ENCODE measurements around the gene ENO2. TPM values are rescaled to one million over a fixed set of nuclear protein-coding genes. Genes with fewer than 3 reads are reported as not detected.
A peak's percentile ranks its signal among the peaks of the same experiment; 100 is the strongest.

Gene ENO2
- total RNA-seq, 1 experiment from 2014 or later: 12.4 TPM

DNA sequence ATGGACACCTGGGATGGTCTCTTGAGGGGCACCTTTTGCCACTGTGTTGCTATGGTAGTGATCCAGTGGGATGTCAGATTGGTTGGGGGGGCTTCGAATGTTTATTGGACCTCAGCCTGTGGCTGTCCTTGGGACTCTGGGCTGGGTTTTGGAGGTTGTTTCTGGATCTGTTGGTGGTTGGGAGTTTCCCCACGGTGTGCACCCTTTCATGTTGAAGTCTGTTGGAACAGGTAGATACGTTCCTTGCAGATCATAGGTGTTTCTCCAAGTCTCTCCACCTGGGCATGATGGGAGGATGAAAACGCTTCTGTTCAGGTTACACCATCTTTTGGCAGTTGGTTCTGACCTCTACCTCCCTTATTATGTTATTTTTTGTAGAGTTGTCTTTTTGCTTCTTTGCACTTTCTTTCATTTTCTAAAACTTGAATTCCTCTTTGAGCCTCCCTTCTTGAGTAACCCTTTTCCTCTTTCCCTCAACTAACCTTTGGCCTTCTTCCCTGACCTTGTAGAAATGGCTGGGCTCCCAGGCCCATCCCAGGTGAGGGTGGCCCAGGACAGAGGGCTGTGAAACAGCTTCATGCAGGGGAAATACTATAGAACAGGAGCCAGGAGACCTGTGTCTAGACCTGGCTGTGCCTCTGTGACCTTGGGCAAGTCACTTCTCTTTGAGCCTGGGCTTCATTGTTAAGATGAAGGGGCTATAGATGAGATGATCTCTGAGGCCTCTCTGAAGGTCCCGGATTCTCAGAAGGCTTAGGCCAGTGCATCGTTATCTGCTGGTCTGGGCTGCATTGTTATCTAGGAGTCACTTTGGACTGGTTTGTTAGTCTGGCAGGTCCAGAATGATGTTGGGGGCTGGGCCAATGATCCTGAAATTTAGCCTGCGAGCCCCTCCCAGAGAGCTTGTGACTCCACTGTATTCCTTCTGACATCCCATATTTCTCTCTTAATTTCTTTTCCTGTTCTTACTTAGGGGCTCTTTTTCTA, 15.4 kb downstream of the ENO2 start:
- DNase-seq (ENCODE audit: extremely low read depth, low read depth): no peak

DNA sequence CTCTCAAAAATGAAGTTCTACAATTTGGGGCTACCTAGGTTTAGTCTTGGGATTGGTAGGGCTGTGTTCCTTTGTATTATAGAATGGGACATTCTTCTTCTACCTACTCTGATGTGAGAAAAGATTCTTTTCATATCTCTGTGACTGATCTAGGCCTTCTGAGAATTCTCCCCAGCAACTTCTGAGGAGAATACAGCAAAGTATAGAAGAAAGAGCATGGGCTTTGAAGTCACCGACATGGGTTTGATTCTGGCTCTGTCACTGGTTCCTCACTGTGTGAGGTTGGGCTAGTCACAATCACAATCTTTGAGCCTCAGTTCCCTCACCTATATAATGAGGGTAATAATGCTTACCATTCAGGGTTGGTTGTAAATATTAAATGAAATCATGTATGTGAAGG, 18.4 kb downstream of the ENO2 start:
- no peak for DNase-seq (ENCODE audit: extremely low read depth, low read depth)

DNA sequence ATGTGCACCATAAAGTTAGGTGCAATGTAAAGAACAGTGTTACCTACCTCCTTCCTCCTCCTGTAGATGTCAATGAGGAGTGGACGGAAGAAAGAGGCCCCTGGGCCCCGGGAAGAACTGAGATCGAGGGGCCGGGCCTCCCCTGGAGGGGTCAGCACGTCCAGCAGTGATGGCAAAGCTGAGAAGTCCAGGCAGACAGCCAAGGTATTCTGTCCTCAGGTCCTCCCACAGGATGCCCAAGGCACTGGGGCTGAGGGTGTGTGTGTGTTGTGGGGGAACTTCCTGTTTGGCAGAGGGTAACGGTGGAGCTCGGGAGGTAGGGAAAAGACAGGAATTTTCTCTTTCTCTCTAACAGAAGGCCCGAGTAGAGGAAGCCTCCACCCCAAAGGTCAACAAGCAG, 19.7 kb downstream of the ENO2 start:
- no peak for DNase-seq (ENCODE audit: extremely low read depth, low read depth)

DNA sequence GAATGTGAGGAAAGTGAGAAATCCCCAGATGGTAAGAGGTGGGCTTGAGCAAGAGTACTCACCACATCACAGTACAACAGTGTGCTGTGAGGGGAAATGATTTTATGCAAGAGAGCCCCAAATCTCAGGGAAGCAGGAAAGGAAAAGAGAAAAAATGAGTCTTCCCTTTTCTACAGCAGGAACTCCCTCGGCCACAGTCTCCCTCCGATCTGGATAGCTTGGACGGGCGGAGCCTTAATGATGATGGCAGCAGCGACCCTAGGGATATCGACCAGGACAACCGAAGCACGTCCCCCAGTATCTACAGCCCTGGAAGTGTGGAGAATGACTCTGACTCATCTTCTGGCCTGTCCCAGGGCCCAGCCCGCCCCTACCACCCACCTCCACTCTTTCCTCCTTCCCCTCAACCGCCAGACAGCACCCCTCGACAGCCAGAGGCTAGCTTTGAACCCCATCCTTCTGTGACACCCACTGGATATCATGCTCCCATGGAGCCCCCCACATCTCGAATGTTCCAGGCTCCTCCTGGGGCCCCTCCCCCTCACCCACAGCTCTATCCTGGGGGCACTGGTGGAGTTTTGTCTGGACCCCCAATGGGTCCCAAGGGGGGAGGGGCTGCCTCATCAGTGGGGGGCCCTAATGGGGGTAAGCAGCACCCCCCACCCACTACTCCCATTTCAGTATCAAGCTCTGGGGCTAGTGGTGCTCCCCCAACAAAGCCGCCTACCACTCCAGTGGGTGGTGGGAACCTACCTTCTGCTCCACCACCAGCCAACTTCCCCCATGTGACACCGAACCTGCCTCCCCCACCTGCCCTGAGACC, 21.2 kb downstream of the ENO2 start:
- DNase-seq (ENCODE audit: extremely low read depth, low read depth): no peak

DNA sequence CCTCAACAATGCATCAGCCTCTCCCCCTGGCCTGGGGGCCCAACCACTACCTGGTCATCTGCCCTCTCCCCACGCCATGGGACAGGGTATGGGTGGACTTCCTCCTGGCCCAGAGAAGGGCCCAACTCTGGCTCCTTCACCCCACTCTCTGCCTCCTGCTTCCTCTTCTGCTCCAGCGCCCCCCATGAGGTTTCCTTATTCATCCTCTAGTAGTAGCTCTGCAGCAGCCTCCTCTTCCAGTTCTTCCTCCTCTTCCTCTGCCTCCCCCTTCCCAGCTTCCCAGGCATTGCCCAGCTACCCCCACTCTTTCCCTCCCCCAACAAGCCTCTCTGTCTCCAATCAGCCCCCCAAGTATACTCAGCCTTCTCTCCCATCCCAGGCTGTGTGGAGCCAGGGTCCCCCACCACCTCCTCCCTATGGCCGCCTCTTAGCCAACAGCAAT, 21.8 kb downstream of the ENO2 start:
- no peak for DNase-seq (ENCODE audit: extremely low read depth, low read depth)

DNA sequence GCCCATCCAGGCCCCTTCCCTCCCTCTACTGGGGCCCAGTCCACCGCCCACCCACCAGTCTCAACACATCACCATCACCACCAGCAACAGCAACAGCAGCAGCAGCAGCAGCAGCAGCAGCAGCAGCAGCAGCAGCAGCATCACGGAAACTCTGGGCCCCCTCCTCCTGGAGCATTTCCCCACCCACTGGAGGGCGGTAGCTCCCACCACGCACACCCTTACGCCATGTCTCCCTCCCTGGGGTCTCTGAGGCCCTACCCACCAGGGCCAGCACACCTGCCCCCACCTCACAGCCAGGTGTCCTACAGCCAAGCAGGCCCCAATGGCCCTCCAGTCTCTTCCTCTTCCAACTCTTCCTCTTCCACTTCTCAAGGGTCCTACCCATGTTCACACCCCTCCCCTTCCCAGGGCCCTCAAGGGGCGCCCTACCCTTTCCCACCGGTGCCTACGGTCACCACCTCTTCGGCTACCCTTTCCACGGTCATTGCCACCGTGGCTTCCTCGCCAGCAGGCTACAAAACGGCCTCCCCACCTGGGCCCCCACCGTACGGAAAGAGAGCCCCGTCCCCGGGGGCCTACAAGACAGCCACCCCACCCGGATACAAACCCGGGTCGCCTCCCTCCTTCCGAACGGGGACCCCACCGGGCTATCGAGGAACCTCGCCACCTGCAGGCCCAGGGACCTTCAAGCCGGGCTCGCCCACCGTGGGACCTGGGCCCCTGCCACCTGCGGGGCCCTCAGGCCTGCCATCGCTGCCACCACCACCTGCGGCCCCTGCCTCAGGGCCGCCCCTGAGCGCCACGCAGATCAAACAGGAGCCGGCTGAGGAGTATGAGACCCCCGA, 22.5 kb downstream of the ENO2 start:
- DNase-seq (ENCODE audit: extremely low read depth, low read depth): no peak

DNA sequence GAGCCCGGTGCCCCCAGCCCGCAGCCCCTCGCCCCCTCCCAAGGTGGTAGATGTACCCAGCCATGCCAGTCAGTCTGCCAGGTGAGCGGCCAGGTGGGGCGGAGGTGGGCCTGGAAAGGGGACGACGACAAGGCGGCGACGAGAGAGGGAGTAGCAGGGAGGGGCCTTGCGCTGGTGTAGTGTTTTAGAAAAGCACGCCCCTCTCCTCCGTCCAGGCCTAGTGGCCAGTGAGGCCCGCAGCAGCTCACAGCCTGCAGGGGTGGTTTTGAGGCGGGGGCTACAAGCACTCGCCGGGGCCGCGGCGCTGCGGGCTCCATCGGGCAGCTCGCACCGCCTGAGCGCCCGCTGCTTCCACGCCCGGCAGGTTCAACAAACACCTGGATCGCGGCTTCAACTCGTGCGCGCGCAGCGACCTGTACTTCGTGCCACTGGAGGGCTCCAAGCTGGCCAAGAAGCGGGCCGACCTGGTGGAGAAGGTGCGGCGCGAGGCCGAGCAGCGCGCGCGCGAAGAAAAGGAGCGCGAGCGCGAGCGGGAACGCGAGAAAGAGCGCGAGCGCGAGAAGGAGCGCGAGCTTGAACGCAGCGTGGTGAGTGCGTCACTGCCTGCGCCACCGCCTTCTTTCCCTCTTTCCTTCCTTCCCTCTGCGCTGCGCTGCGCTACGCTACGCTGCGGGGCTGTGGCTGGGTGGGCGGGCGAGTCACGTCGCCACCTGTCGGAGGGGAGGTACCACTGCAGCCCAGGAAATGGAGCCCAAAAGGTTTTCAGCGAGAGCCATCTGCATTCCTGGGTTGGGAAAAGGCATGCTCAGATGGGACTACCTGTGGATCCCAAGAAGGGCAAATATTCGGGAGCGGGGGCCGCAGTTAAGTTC, 23.3 kb downstream of the ENO2 start:
- DNase-seq (ENCODE audit: extremely low read depth, low read depth): peak; percentile 90

DNA sequence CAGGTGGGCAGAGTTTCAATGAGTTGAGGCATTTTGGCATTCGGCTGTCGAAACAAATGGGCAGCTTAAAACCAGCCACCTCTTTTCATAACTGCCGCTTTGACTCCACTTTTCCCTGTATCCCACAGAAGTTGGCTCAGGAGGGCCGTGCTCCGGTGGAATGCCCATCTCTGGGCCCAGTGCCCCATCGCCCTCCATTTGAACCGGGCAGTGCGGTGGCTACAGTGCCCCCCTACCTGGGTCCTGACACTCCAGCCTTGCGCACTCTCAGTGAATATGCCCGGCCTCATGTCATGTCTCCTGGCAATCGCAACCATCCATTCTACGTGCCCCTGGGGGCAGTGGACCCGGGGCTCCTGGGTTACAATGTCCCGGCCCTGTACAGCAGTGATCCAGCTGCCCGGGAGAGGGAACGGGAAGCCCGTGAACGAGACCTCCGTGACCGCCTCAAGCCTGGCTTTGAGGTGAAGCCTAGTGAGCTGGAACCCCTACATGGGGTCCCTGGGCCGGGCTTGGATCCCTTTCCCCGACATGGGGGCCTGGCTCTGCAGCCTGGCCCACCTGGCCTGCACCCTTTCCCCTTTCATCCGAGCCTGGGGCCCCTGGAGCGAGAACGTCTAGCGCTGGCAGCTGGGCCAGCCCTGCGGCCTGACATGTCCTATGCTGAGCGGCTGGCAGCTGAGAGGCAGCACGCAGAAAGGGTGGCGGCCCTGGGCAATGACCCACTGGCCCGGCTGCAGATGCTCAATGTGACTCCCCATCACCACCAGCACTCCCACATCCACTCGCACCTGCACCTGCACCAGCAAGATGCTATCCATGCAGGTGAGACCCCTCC, 24.2 kb downstream of the ENO2 start:
- DNase-seq (ENCODE audit: extremely low read depth, low read depth): no peak

DNA sequence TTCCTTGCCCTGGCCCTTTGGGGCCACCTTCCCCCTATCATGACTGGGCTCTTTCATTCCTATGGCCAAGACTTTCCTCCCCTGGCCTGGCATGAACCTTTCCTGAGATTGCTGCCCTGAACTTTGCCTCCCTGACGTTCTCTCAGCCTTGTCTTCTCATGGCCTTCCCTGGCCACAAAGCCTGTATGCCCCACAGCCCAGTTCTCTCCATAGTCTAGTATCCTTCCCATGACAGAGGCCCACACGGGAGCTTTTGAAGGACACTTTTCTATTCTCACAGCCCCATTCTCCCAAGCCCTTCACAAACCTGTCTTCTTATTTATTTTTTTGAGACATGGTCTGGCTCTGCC, 24.8 kb downstream of the ENO2 start:
- no peak for DNase-seq (ENCODE audit: extremely low read depth, low read depth)

DNA sequence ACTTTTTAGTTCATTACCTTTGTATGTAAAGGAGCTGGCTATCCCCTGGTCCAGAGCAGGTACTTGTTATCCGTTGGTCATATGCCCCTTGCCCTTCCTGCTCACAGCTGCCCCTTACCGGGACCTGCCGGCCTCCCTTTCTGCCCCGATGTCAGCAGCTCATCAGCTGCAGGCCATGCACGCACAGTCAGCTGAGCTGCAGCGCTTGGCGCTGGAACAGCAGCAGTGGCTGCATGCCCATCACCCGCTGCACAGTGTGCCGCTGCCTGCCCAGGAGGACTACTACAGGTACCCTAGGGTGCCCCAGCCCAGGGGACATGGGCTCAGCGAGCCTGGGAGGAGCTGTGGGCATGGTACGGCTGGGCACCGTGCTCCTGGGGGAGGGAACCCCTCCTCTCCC, 26.9 kb downstream of the ENO2 start:
- no peak for DNase-seq (ENCODE audit: extremely low read depth, low read depth)

DNA sequence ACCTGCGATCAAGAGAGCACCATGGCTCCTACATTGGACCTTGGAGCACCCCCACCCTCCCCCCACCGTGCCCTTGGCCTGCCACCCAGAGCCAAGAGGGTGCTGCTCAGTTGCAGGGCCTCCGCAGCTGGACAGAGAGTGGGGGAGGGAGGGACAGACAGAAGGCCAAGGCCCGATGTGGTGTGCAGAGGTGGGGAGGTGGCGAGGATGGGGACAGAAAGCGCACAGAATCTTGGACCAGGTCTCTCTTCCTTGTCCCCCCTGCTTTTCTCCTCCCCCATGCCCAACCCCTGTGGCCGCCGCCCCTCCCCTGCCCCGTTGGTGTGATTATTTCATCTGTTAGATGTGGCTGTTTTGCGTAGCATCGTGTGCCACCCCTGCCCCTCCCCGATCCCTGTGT, 27.4 kb downstream of the ENO2 start:
- no peak for DNase-seq (ENCODE audit: extremely low read depth, low read depth)

DNA sequence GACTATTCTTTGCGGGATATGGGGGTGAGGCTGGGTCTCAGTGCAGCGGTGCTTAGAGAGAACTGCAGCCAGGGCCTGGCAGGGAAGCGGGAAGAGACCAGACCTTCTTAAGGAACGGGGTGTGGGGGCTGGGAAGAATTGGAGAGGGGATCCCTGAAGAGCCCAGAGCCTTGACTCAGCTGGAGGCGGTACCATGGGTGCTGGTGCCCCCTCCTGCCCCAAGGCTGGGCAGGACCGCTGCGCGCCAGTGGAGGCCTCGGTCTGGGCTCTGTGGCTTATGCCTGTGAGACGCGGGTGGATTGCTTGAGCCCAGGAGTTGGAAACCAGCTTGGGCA, 27.9 kb downstream of the ENO2 start:
- no peak for DNase-seq (ENCODE audit: extremely low read depth, low read depth)

DNA sequence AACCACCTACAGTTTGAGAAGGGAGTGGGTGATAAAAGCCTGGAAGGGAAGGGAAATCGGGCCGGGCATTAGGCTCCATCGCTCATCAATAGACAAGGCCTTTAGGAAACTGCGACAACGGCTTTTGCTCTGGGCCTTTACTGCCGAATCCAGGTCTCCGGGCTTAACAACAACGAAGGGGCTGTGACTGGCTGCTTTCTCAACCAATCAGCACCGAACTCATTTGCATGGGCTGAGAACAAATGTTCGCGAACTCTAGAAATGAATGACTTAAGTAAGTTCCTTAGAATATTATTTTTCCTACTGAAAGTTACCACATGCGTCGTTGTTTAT, 29.0 kb downstream of the ENO2 start:
- DNase-seq (ENCODE audit: extremely low read depth, low read depth): peak; percentile 85

DNA sequence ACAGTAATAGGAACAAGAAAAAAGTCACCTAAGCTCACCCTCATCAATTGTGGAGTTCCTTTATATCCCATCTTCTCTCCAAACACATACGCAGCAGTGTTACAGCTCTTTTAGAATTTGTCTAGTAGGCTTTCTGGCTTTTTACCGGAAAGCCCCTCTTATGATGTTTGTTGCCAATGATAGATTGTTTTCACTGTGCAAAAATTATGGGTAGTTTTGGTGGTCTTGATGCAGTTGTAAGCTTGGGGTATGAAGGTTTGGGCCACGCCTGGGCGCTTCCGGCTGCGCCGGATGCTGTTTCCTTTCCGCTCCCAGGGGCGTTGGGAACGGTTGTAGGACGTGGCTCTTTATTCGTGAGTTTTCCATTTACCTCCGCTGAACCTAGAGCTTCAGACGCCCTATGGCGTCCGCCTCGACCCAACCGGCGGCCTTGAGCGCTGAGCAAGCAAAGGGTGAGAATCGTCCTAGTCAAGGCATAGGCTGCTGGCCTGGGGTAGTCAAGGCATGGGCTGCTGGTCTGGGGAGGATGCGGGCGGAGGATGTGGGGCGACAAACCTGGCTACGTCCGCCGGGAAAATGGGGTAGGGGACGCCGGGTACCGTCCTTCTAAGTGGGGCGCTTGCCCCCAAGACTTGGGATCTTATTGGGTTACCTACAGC, 29.5 kb downstream of the ENO2 start, which contains the start of the genes C12orf57 and RNU7-1:
TSS of gene C12orf57 (plus strand) at position 301 of the 659 bp plus-strand sequence. CDS start at position 401, 100 bp downstream.
TSS of gene RNU7-1 (plus strand) at position 95 of the 659 bp plus-strand sequence.
- DNase-seq (ENCODE audit: extremely low read depth, low read depth): peak; percentile 89

DNA sequence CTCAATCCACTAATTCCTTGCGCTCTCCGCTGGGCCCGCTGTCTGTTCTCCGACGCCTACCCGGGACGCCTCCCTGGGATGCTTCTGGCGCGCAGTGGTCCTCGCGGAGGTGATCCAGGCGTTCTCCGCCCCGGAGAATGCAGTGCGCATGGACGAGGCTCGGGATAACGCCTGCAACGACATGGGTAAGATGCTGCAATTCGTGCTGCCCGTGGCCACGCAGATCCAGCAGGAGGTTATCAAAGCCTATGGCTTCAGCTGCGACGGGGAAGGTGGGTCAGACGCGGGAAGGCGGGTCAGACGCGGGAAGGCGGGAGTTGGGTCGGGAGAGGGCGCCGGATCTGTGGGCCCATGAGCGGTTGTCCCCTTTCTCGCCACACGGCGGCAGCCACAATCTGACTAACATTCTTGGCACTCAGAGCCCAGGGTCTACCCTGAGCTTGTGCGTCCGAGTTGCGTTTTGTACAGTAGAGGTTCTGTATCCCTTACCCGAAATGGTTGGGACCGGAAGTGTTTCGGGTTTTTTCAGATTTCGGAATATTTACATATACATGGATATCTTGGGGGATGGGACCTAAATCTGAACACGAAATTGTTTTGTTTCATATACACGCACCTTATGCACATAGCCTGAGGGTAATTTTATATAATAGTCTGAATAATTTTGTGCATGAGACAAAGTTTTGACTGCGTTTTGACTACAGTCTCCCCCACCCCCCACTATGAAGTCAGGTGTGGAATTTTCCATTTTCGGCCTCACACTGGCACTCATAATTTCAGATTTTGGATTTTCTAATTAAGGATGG, 30.2 kb downstream of the ENO2 start:
- DNase-seq (ENCODE audit: extremely low read depth, low read depth): peak; percentile 88

DNA sequence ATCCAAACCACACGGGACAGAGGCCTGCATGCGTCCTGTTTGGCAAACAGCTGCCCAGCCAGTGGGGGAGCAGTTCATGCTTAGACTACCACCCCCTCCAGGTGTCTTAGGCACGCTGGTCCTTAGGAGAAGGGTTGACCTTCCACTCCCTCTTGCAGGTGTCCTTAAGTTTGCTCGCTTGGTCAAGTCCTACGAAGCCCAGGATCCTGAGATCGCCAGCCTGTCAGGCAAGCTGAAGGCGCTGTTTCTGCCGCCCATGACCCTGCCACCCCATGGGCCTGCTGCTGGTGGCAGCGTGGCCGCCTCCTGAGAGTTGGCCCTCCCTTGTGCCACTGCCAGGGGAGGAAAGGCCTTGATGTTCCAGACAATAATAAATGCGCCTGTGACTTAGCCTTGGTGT, 31.2 kb downstream of the ENO2 start:
- DNase-seq (ENCODE audit: extremely low read depth, low read depth): no peak

Measured in NCI-H460 (cell line).